Measurements from ENCODE around the gene ZNF423. TPM values are rescaled to one million over a fixed set of nuclear protein-coding genes. Genes with fewer than 3 reads are reported as not detected.

ZNF423 gene
- total RNA-seq, 1 donor from 2014 or later, result 10.7 TPM

- intact Hi-C loops (cut with DNase I), result no loop called here
- H3K4me3 ChIP-seq, result no peak overlapping the region
- no peaks in the 10 kb centered on the region for H3K4me1 ChIP-seq
- H3K9me3 ChIP-seq, result no peaks in the 10 kb centered on the region
- no peak overlapping the region for H3K27ac ChIP-seq
- peaks cover 8% of the 10 kb centered on the region for H3K27me3 ChIP-seq (ENCODE audit: low read depth)
- no peak for DNase-seq
- TF ChIP-seq, protein P1, sequence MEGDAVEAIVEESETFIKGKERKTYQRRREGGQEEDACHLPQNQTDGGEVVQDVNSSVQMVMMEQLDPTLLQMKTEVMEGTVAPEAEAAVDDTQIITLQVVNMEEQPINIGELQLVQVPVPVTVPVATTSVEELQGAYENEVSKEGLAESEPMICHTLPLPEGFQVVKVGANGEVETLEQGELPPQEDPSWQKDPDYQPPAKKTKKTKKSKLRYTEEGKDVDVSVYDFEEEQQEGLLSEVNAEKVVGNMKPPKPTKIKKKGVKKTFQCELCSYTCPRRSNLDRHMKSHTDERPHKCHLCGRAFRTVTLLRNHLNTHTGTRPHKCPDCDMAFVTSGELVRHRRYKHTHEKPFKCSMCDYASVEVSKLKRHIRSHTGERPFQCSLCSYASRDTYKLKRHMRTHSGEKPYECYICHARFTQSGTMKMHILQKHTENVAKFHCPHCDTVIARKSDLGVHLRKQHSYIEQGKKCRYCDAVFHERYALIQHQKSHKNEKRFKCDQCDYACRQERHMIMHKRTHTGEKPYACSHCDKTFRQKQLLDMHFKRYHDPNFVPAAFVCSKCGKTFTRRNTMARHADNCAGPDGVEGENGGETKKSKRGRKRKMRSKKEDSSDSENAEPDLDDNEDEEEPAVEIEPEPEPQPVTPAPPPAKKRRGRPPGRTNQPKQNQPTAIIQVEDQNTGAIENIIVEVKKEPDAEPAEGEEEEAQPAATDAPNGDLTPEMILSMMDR (IDR thresholded peaks at IDR 0.05), result no peak
- no peaks in the 10 kb centered on the region for H3K36me3 ChIP-seq
- no peak for ATAC-seq
Observed at GRCh38 chr16:49462362-49462988, 393.4 kb downstream of the ZNF423 start.

GRCh38 chr16:49461517-49461951 lies 394.4 kb downstream of the ZNF423 start:
- DNase-seq (peak; percentile 16), ATAC-seq (no peak)
- intact Hi-C loops (cut with DNase I), result no loop called here
- Histone ChIP-seq H3K4me1 (no peaks in the 10 kb centered on the region), H3K4me3 (no peak overlapping the region), H3K9me3 (no peaks in the 10 kb centered on the region), H3K36me3 (no peaks in the 10 kb centered on the region), H3K27me3 (ENCODE audit: low read depth) (peaks cover 8% of the 10 kb centered on the region), H3K27ac (no peak overlapping the region)
- TF ChIP-seq, protein P1 (IDR thresholded peaks at IDR 0.05), result no peak

DNA sequence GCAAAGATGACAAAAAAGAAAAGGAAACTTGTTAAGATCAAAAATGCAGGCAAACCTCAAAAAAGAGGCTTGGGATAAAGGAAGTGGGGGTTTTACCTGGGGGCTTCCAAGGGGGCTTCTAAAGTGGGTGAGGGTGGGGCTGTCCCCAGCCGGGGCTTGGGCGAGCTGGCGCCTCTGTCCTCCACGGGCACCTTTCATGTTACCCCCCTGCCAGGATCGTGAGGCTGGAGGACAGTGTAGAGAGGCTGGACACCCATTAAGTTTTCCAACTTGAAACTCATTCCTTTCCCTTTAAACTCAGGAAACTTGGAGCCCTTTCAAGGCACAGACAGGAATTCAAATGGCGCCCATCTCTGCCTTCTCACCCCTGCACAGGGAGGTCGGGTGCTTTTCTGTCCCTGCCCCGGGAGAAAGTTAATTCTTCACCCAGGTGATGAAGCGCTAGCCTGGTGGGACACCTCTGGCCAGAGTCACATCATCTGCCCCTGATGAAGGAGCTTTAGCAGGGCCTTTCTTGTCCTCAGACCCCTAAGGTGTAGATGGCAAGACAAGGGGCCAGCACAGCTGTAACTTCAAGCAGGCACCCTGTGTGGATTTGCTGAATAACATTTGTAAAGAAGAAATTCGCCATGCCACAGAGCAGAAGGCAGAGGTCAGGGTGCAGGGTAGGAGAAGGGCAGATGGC lies 395.0 kb downstream of the ZNF423 start:
- intact Hi-C loops (cut with DNase I), result no loop called here
- Histone ChIP-seq H3K27me3 (ENCODE audit: low read depth) (peaks cover 8% of the 10 kb centered on the region), H3K27ac (no peak overlapping the region), H3K4me1 (no peaks in the 10 kb centered on the region), H3K36me3 (no peaks in the 10 kb centered on the region), H3K9me3 (no peaks in the 10 kb centered on the region), H3K4me3 (no peak overlapping the region)
- DNase-seq (no peak), ATAC-seq (no peak)
- TF ChIP-seq, protein P1 (IDR thresholded peaks at IDR 0.05), result no peak

- no peak overlapping the region for H3K27ac ChIP-seq
- H3K4me1 ChIP-seq, result no peaks in the 10 kb centered on the region
- peaks cover 4% of the 10 kb centered on the region for H3K27me3 ChIP-seq (ENCODE audit: low read depth)
- TF ChIP-seq, protein P1 (IDR thresholded peaks at IDR 0.05), result no peak
- H3K36me3 ChIP-seq, result no peaks in the 10 kb centered on the region
- ATAC-seq (no peak), DNase-seq (no peak)
- no peaks in the 10 kb centered on the region for H3K9me3 ChIP-seq
- H3K4me3 ChIP-seq, result no peak overlapping the region
- intact Hi-C loops (cut with DNase I), result no loop called here
Observed at GRCh38 chr16:49459953-49460735, 395.8 kb downstream of the ZNF423 start.

- Histone ChIP-seq H3K27me3 (ENCODE audit: low read depth) (no peaks in the 10 kb centered on the region), H3K4me1 (no peaks in the 10 kb centered on the region), H3K4me3 (no peak overlapping the region), H3K9me3 (no peaks in the 10 kb centered on the region), H3K27ac (no peak overlapping the region), H3K36me3 (no peaks in the 10 kb centered on the region)
- intact Hi-C loops (cut with DNase I), result no loop called here
- no peak for DNase-seq
- TF ChIP-seq, protein P1 (IDR thresholded peaks at IDR 0.05), result no peak
- ATAC-seq, result no peak
Observed at GRCh38 chr16:49458656-49459445, 397.1 kb downstream of the ZNF423 start.
